Measurements from ENCODE around the gene DNAJC10.
"Not testable (repeated sequence)": the region's sequence is repeated elsewhere in the genome, so short reads cannot be mapped to it uniquely, and the experiment has no call there.

GRCh38 chr2:182736856-182737255 is 20.8 kb downstream of the DNAJC10 start:
- not testable (repeated sequence) for TF ChIP-seq CTCF (conservative IDR thresholded peaks at IDR 0.05; ENCODE audit: low read depth, low read length); POLR2A (IDR thresholded peaks at IDR 0.05; ENCODE audit: low read depth, low read length); MAZ (IDR thresholded peaks at IDR 0.05; ENCODE audit: borderline replicate concordance, low read depth, low read length); USF2 (IDR thresholded peaks at IDR 0.05; ENCODE audit: low read depth, low read length); CHD1 (IDR thresholded peaks at IDR 0.05; ENCODE audit: low read depth, low read length); CEBPB (IDR thresholded peaks at IDR 0.05; ENCODE audit: low read depth, low read length); MAFK (IDR thresholded peaks at IDR 0.05; ENCODE audit: low read depth, low read length); ELK1 (IDR thresholded peaks at IDR 0.05; ENCODE audit: borderline replicate concordance, low read depth, low read length); NFE2L2 (IDR thresholded peaks at IDR 0.05; ENCODE audit: low read depth, low read length); RAD21 (IDR thresholded peaks at IDR 0.05; ENCODE audit: low read length); BHLHE40 (IDR thresholded peaks at IDR 0.05; ENCODE audit: low read depth, low read length); RFX5 (IDR thresholded peaks at IDR 0.05; ENCODE audit: low read depth, low read length)
